Right cardiac atrium (tissue), 5 donors: ENCODE results near the gene LMAN2. TPM values are rescaled to one million over a fixed set of nuclear protein-coding genes. Genes with fewer than 3 reads are reported as not detected.
"Not testable (repeated sequence)": the region's sequence is repeated elsewhere in the genome, so short reads cannot be mapped to it uniquely, and the experiment has no call there.

Experiments
- ATAC-seq, 2 donors: fragments of 200-7000 bp; cut with Tn5 transposase; one replicate each; pipeline versions ENCODE4 v1.8.0 to v1.9.1; 2020; ENCODE audit warnings: moderate library complexity in 2 of 2, mild to moderate bottlenecking in 1 of 2
- DNase-seq, 3 donors: peaks; one replicate each; pipeline ENCODE4 v3.0.0-alpha.2; 2020
- H3K27ac ChIP-seq: one replicate; pipeline ENCODE4 v1.5.1; 2013; ENCODE audit warnings: mild to moderate bottlenecking, low read length, control low read depth, moderate library complexity
- H3K27me3 ChIP-seq: one replicate; pipeline ENCODE4 v1.6.1; 2013; ENCODE audit not compliant: control insufficient read depth, insufficient read depth
- H3K4me1 ChIP-seq: one replicate; pipeline ENCODE4 v1.6.1; 2013; ENCODE audit warnings: low read length; ENCODE audit not compliant: control insufficient read depth, insufficient read depth
- H3K4me3 ChIP-seq: one replicate; pipeline ENCODE4 v1.5.1; 2013; ENCODE audit warnings: low read length, control low read depth
- H3K9me3 ChIP-seq: one replicate; pipeline ENCODE4 v1.6.1; 2013; ENCODE audit warnings: low read length; ENCODE audit not compliant: control insufficient read depth
- WGBS: extraction: QIAGEN DNeasy Blood & Tissue Kit; methylation state at CpG from one replicate; pipeline ENCODE4 v1.1.7; 2013; 5-methylcytosine and 5-hydroxymethylcytosine counted together
- intact Hi-C, 4 donors: fragments of 100-400 bp; cut with DNase I; formaldehyde crosslinking; loops; one replicate each; pipeline versions ENCODE4 v1.11.0 to v1.14.0; 2022 to 2023
- polyA plus RNA-seq: library from polyadenylated mRNA; stranded (reverse); fragments of 200-250 nt; gene quantifications from one replicate; pipeline ENCODE4 v1.2.3, GENCODE V29; 2013
- total RNA-seq, 4 donors: library from RNA; stranded (reverse); fragmentation: NEBNext Ultra II Directional; extraction: Animal tissue kit (Norgen Biotek cat#: 25700); gene quantifications; one replicate each; pipeline ENCODE4 v1.2.1, GENCODE V29; 2021
- donor health status: healthy with polysubstance abuse.
- donor health status: DM: no; HTN: yes; CAD: no.
- donor health status: DM: no; HTN: no; CAD: no.
- donor health status: DM: no; HTN: yes; CAD: no; lungs with severe emphysema.
- donor health status: DM: yes; HTN: yes; CAD: no.

LMAN2 gene
- total and polyA plus RNA-seq, 5 donors = 59.0 to 109 (median 71.8) TPM

GRCh38 chr5:177378884-177379883 lies 27.7 kb upstream of the LMAN2 start:
- no peak overlapping the region for H3K4me3 ChIP-seq
- DNase-seq (no peak), ATAC-seq (no peak)
- no peaks in the 10 kb centered on the region for H3K27me3 ChIP-seq
- WGBS = 82% methylated on average over 15 of the region's 15 CpGs
- intact Hi-C loops = no loop called here
- no peak overlapping the region for H3K27ac ChIP-seq
- H3K9me3 ChIP-seq = no peaks in the 10 kb centered on the region
- H3K4me1 ChIP-seq = no peaks in the 10 kb centered on the region

DNA sequence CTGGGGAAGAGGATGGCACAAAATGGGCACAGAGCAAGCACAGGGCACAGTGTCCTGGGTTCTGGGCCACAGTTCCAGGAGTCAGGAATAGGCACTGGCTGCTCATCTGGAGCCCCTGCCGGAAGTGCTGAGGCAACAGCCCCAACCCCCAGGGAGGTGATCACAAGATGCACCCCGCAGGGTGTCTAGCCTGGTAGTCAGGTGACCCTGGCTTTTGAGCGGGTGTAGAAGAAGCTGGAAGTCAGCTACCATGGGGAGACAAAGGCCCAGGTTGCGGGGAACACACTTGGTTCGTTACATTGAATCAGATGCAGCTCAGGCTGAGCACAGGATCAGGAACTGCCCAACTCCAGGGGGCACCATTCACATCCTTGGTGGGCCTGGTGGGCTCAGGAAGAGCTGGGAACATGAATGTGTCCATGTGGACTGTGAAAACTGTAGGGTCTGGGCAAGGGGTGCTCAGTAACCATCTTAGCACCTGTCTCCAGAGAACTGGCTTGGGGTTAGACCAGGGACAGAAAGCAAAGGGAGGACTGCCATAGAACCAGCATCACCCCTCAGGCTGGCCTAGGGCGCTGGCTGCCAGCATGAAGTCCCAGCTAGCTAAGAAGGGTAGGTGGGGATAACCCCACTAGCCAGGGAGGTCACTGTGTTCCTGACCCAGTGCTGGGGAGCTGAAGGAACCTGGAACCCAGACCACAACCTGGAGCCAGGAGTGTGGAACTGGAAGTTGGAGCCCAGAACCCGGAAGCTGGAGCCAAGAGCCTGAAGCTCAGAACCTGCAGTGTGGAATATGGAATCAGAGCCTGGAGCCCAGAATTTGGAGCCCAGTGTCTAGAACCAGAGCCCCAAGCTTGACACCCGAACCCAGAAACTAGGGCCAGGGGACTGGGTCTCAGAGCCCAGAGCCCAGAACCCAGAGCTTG lies 26.6 kb upstream of the LMAN2 start:
- DNase-seq = no peak
- no peak overlapping the region for H3K4me3 ChIP-seq
- H3K4me1 ChIP-seq = no peaks in the 10 kb centered on the region
- no peaks in the 10 kb centered on the region for H3K9me3 ChIP-seq
- 82% methylated on average over 8 of the region's 8 CpGs for WGBS
- no peak for ATAC-seq
- H3K27me3 ChIP-seq = no peaks in the 10 kb centered on the region
- no peak overlapping the region for H3K27ac ChIP-seq
- intact Hi-C loops = no loop called here

GRCh38 chr5:177376107-177376506 lies 24.6 kb upstream of the LMAN2 start:
- no peaks in the 10 kb centered on the region for H3K27me3 ChIP-seq
- DNase-seq = no peak
- no peaks in the 10 kb centered on the region for H3K9me3 ChIP-seq
- WGBS = 85% methylated on average over 11 of the region's 11 CpGs
- no peaks in the 10 kb centered on the region for H3K4me1 ChIP-seq
- H3K27ac ChIP-seq = no peak overlapping the region
- ATAC-seq = no peak
- H3K4me3 ChIP-seq = no peak overlapping the region
- intact Hi-C loops = no loop called here

DNA sequence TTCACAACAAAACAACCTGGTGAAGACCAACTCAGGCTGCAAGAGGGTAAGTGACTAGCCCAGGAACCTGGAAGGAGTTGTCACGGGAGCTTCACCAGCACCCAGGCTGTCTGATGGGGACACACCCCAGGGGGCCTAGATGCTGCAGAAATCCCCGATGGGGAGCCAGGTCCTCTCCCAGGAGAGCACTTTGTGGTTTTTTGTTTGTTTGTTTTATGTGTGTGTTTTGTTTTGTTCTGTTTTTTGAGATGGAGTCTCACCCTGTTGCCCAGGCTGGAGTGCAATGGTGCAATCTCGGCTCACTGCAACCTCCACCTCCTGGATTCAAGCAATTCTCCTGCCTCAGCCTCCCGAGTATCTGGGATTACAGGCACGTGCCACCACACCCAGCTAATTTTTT lies 24.0 kb upstream of the LMAN2 start:
- H3K27me3 ChIP-seq, H3K27ac ChIP-seq, ATAC-seq, H3K4me3 ChIP-seq, DNase-seq, H3K4me1 ChIP-seq, intact Hi-C loops, H3K9me3 ChIP-seq: not testable (repeated sequence)
- WGBS = 87% methylated on average over 5 of the region's 5 CpGs

DNA sequence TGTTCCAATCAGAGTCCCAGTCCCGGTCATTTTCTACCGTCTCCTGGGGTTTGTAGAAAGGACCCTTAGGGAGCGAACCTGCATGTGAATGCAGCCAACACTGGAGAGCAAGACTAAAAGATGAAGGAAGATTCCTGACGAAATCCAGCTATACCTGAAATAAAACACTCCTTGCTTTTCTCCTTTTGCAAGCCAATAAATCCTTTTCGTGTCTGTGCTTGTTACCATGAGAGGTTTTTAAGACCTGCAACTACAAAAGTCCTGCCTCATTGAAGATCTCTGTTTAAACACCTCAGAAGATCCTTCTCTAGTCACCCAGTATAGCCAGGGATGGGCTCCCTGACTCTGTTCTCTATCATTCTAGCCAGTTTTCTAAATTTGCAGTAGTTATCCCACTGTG lies 22.7 kb upstream of the LMAN2 start:
- Histone ChIP-seq H3K27ac (no peak overlapping the region), H3K27me3 (no peaks in the 10 kb centered on the region), H3K4me1 (no peaks in the 10 kb centered on the region), H3K9me3 (no peaks in the 10 kb centered on the region), H3K4me3 (no peak overlapping the region)
- WGBS = 63% methylated on average over 5 of the region's 5 CpGs
- DNase-seq (no peak), ATAC-seq (no peak)
- intact Hi-C loops = no loop called here

DNA sequence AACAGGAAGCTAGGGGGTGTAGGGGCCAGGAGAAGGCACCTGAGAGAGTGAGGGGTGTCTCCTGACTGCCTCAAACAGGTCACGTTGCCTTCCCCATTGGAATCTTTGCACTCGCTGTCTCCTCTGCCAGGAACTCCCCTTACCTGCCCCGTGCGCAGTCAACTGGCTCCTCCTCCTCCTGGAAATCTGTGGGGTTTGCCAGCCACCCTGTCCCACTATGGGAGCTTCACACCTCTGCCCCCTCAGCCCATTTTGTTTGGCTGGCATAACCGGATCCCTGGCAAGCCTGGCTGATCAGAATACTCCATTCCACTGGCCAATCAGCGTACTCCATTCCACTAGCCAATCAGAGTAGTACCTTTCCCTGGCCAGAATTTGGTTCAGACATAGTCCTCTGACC lies 22.3 kb upstream of the LMAN2 start:
- WGBS = 59% methylated on average over 6 of the region's 6 CpGs
- no peak for DNase-seq
- ATAC-seq = no peak
- H3K27me3 ChIP-seq = no peaks in the 10 kb centered on the region
- intact Hi-C loops = no loop called here
- no peak overlapping the region for H3K27ac ChIP-seq
- no peak overlapping the region for H3K4me3 ChIP-seq
- no peaks in the 10 kb centered on the region for H3K9me3 ChIP-seq
- no peaks in the 10 kb centered on the region for H3K4me1 ChIP-seq

DNA sequence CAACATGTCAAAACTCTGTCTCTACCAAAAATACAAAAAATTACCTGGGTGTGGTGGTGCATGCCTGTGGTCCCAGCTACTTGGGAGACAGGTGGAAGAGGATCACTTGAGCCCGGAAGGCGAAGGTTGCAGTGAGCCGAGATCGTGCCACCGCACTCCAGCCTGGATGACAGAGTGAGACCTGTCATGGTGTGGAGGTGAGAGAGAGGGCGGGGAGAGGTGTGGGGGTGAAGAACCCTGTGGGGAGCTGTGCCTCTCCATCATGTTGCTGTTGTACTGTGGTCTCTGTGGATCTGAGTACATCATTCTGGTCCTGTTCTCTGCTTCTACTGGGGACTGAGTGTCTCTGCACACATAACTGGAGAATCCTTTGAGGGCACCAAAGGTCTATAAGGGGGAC lies 21.4 kb upstream of the LMAN2 start:
- Histone ChIP-seq H3K4me1 (no peaks in the 10 kb centered on the region), H3K9me3 (no peaks in the 10 kb centered on the region), H3K4me3 (no peak overlapping the region), H3K27ac (no peak overlapping the region), H3K27me3 (no peaks in the 10 kb centered on the region)
- intact Hi-C loops = no loop called here
- DNase-seq (no peak), ATAC-seq (no peak)
- 87% methylated on average over 6 of the region's 6 CpGs for WGBS

DNA sequence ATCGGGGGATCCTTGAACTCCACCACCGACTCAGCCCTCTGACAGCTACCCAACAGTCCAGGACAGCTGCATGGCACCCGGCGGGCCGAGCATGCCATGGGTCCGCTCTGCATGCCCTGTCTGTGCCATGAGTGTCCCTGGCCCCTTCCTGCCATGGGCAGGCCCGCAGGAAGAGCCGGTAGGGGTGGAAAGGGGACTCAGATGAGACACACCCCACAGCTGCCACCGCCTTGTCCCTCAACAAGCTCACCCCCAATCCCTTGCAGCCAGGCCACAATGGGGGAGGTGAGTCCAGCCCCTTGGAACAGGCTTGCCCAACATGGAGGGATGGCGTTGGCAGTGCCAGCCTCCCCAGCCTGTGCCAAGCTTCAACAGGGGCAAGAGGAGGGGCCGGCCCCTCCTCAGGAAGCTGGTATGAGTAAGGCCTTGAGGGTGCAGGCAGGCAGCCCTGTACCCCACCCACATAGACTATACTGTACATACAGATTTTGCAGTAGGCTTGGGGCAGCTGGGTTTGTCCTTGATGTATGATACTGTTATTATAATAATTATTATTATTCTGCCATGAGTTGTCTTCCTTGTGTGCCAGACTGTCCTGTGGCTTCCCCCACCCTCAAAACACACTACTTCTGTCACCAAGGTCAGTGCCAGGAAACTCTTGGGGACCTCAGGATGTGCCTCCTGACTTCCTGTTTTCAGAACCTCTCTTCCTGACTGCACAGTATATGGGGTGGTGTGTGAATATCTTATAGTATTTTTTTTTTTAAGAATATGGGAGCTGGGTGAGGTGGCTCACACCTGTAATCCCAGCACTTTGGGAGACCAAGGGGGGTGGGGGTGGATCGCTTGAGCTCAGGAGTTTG lies 20.8 kb upstream of the LMAN2 start:
- ATAC-seq (no peak), DNase-seq (no peak)
- no peak overlapping the region for H3K4me3 ChIP-seq
- WGBS = 90% methylated on average over 12 of the region's 12 CpGs
- H3K4me1 ChIP-seq = peaks cover 4% of the 10 kb centered on the region
- H3K9me3 ChIP-seq = no peaks in the 10 kb centered on the region
- no peak overlapping the region for H3K27ac ChIP-seq
- intact Hi-C loops = no loop called here
- H3K27me3 ChIP-seq = no peaks in the 10 kb centered on the region

DNA sequence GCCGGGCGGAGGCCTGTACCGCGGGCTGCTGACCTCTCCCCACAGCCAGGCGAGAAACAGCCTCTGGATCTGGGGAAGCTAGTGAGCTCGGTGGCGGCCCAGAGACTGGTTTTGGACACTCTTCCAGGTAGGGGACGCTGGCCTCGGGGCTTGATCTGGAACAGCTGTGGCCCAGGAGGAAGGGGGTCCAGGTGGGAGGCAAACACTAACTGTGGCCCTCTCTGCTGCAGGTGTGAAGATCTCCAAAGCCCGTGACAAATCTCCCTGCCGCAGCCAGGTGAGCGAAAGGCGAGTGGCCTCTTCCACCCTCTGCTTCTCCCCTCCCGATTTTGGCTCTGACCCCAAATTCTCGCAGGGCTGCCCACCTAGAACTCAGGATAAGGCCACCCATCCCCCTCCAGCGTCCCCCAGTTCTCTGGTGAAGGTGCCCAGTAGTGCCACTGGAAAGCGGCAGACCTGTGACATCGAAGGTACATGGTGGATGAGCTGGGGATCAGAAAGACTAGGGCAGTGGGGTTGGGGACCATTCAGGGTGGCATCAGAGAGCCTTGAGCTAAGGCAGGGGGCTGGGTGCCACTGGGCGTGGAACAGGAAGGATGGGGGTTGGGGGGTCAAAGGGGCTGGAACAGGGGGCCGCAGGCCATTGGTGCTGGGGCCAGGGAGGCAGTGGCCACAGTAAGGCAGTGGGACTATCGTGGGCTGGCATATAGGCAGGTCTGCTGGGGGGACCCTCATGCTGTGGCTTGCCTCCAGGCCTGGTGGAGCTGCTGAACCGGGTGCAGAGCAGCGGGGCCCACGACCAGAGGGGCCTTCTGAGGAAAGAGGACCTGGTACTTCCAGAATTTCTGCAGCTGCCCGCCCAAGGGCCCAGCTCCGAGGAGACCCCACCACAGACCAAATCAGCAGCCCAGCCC lies 19.9 kb upstream of the LMAN2 start:
- Histone ChIP-seq H3K27me3 (no peaks in the 10 kb centered on the region), H3K9me3 (no peaks in the 10 kb centered on the region), H3K4me3 (peak overlapping the region; percentile 31), H3K27ac (no peak overlapping the region), H3K4me1 (peaks cover 4% of the 10 kb centered on the region)
- ATAC-seq (no peak), DNase-seq (peak in 1 of 3 donors; percentile 65)
- intact Hi-C loops = no loop called here
- WGBS = 63% methylated on average over 26 of the region's 26 CpGs
